ENCODE results near the gene PRKD1. TPM values are rescaled to one million over a fixed set of nuclear protein-coding genes. Genes with fewer than 3 reads are reported as not detected.

The PRKD1 gene
- total RNA-seq, 1 experiment from 2014 or later, result 1.2 TPM

- H3K27me3 ChIP-seq (ENCODE audit: low read length), result no peaks in the 10 kb centered on the region
- no peak for DNase-seq
- intact Hi-C loops (cut with micrococcal nuclease), result no loop called here
- no peak overlapping the region for H3K4me2 ChIP-seq (ENCODE audit: low read length)
- TF ChIP-seq, protein P1, sequence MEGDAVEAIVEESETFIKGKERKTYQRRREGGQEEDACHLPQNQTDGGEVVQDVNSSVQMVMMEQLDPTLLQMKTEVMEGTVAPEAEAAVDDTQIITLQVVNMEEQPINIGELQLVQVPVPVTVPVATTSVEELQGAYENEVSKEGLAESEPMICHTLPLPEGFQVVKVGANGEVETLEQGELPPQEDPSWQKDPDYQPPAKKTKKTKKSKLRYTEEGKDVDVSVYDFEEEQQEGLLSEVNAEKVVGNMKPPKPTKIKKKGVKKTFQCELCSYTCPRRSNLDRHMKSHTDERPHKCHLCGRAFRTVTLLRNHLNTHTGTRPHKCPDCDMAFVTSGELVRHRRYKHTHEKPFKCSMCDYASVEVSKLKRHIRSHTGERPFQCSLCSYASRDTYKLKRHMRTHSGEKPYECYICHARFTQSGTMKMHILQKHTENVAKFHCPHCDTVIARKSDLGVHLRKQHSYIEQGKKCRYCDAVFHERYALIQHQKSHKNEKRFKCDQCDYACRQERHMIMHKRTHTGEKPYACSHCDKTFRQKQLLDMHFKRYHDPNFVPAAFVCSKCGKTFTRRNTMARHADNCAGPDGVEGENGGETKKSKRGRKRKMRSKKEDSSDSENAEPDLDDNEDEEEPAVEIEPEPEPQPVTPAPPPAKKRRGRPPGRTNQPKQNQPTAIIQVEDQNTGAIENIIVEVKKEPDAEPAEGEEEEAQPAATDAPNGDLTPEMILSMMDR (conservative IDR thresholded peaks at IDR 0.05; ENCODE audit: low read depth, low read length), result no peak
- TF ChIP-seq EZH2 (IDR thresholded peaks at IDR 0.05; ENCODE audit: low read length, unreplicated experiment), result no peak
- no peak for TF ChIP-seq EZH2phosphoT487 (IDR thresholded peaks at IDR 0.05; ENCODE audit: borderline replicate concordance, low read length)
- no TSS peak for BruUV-seq (replicated peaks)
- no peak overlapping the region for H2AFZ ChIP-seq (ENCODE audit: low read length)
- H4K20me1 ChIP-seq (ENCODE audit: low read length), result no peaks in the 10 kb centered on the region
- ChIA-PET POLR2A (ENCODE audit: unreplicated experiment) (no interaction called here), CTCF (interaction anchor here (0.5 kb wide), 1 partner anchor 51 kb away, joined by 5 read pairs; no protein-coding TSS in a partner anchor)
- no peak overlapping the region for H3K4me3 ChIP-seq (ENCODE audit: low read length)
- H3K79me2 ChIP-seq (ENCODE audit: low read length), result no peaks in the 10 kb centered on the region
- H3K27ac ChIP-seq (ENCODE audit: low read length), result no peak overlapping the region
- H3K9me2 ChIP-seq (replicated peaks; ENCODE audit: low read length), result no peaks in the 10 kb centered on the region
- H3K36me3 ChIP-seq (ENCODE audit: low read depth, low read length), result no peaks in the 10 kb centered on the region
- H3F3A ChIP-seq (ENCODE audit: low read length, unreplicated experiment), result no peaks in the 10 kb centered on the region
- no peak for ATAC-seq
- no peak overlapping the region for H3K9ac ChIP-seq (ENCODE audit: low read length)
- no peaks in the 10 kb centered on the region for H3K9me3 ChIP-seq (ENCODE audit: low read length)
- no peaks in the 10 kb centered on the region for H3K4me1 ChIP-seq (ENCODE audit: insufficient read depth, low read length)
Observed at GRCh38 chr14:29814156-29815015, 113.3 kb downstream of the PRKD1 start.

DNA sequence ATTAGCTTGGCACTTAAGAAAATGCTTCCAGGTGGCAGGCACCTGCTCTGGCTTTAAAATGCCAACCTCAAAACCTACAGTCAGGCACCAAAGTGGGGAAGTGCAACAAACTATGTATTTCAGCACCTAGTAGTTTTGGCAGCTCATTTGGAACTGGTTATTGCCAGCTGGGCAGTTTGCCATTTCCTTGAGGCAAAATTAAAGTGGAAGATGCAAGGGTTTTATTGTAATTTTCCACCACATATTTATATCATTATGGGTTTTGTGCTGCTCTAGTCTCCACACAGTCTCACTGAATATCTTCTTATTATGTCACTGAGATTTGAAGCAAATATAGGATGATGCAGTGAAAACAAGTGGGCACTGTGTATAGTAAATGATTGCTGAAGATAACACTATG is 117.0 kb downstream of the PRKD1 start:
- Histone ChIP-seq H3K4me1 (ENCODE audit: insufficient read depth, low read length) (no peaks in the 10 kb centered on the region), H3K4me2 (ENCODE audit: low read length) (no peak overlapping the region), H3F3A (ENCODE audit: low read length, unreplicated experiment) (no peaks in the 10 kb centered on the region), H3K9me2 (replicated peaks; ENCODE audit: low read length) (no peaks in the 10 kb centered on the region), H3K27me3 (ENCODE audit: low read length) (no peaks in the 10 kb centered on the region), H3K9ac (ENCODE audit: low read length) (no peak overlapping the region), H2AFZ (ENCODE audit: low read length) (no peak overlapping the region), H3K79me2 (ENCODE audit: low read length) (no peaks in the 10 kb centered on the region), H3K4me3 (ENCODE audit: low read length) (no peak overlapping the region), H3K27ac (ENCODE audit: low read length) (no peak overlapping the region), H3K36me3 (ENCODE audit: low read depth, low read length) (no peaks in the 10 kb centered on the region), H4K20me1 (ENCODE audit: low read length) (no peaks in the 10 kb centered on the region), H3K9me3 (ENCODE audit: low read length) (no peaks in the 10 kb centered on the region)
- intact Hi-C loops (cut with micrococcal nuclease), result no loop called here
- no TSS peak for BruUV-seq (replicated peaks)
- peak; percentile 22 for DNase-seq
- no peak for TF ChIP-seq EZH2phosphoT487 (IDR thresholded peaks at IDR 0.05; ENCODE audit: borderline replicate concordance, low read length)
- CTCF ChIA-PET, result no interaction called here
- POLR2A ChIA-PET (ENCODE audit: unreplicated experiment), result interaction anchor here (0.6 kb wide), 1 partner anchor 10 kb away, joined by 4 read pairs; no protein-coding TSS in a partner anchor
- ATAC-seq, result no peak

GRCh38 chr14:29810064-29810463 is 117.6 kb downstream of the PRKD1 start:
- Histone ChIP-seq H3K27me3 (ENCODE audit: low read length) (no peaks in the 10 kb centered on the region), H3K4me1 (ENCODE audit: insufficient read depth, low read length) (no peaks in the 10 kb centered on the region), H3K9ac (ENCODE audit: low read length) (no peak overlapping the region), H3K79me2 (ENCODE audit: low read length) (no peaks in the 10 kb centered on the region), H2AFZ (ENCODE audit: low read length) (no peak overlapping the region), H3K27ac (ENCODE audit: low read length) (no peak overlapping the region), H3K4me3 (ENCODE audit: low read length) (no peak overlapping the region), H3K36me3 (ENCODE audit: low read depth, low read length) (no peaks in the 10 kb centered on the region), H3K9me2 (replicated peaks; ENCODE audit: low read length) (no peaks in the 10 kb centered on the region), H3F3A (ENCODE audit: low read length, unreplicated experiment) (no peaks in the 10 kb centered on the region), H3K9me3 (ENCODE audit: low read length) (no peaks in the 10 kb centered on the region), H3K4me2 (ENCODE audit: low read length) (no peak overlapping the region), H4K20me1 (ENCODE audit: low read length) (no peaks in the 10 kb centered on the region)
- TF ChIP-seq, protein P1 (conservative IDR thresholded peaks at IDR 0.05; ENCODE audit: low read depth, low read length), result no peak
- TF ChIP-seq EZH2 (IDR thresholded peaks at IDR 0.05; ENCODE audit: low read length, unreplicated experiment) (no peak), EZH2phosphoT487 (IDR thresholded peaks at IDR 0.05; ENCODE audit: borderline replicate concordance, low read length) (no peak)
- ChIA-PET CTCF (no interaction called here), POLR2A (ENCODE audit: unreplicated experiment) (interaction anchor here (0.6 kb wide), 1 partner anchor 9 kb away, joined by 4 read pairs; no protein-coding TSS in a partner anchor)
- no TSS peak for BruUV-seq (replicated peaks)
- ATAC-seq (no peak), DNase-seq (no peak)
- intact Hi-C loops (cut with micrococcal nuclease), result no loop called here
